ENCODE measurements around the gene SEC16B. TPM values are rescaled to one million over a fixed set of nuclear protein-coding genes. Genes with fewer than 3 reads are reported as not detected.

SEC16B gene
- total RNA-seq, 1 experiment from 2014 or later: 0.39 TPM

- CTCF ChIA-PET: interaction anchor here (0.6 kb wide), 1 partner anchor 57 kb away, joined by 3 read pairs; no protein-coding TSS in a partner anchor
These were observed 72.4 kb downstream of the SEC16B start for GRCh38 chr1:177897281-177897997.

More at GRCh38 chr1:177897281-177897997, 72.4 kb downstream of the SEC16B start:
- DNase-seq (ENCODE audit: low read depth, low spot score): no peak
- no peak overlapping the region for H3K27ac ChIP-seq (ENCODE audit: low read length)
- no peak overlapping the region for H3K4me3 ChIP-seq (ENCODE audit: low read depth in 2 of 2, low read length in 2 of 2)
- intact Hi-C loops (cut with micrococcal nuclease; ENCODE audit: unreplicated experiment) (no loop called here), in situ Hi-C loops (cut with HindIII; ENCODE audit: low pct_unique_long_range_greater_than_20kb, low sequenced_read_pairs) (no loop called here)
- no peak for ATAC-seq
- peaks cover 5% of the 10 kb centered on the region; the same call in 1 of the 2 replicates for H3K27me3 ChIP-seq (ENCODE audit: control insufficient read depth, insufficient read depth, low read length)
- no peaks in the 10 kb centered on the region for H3K9me3 ChIP-seq (ENCODE audit: control insufficient read depth, insufficient read depth, low read depth, low read length)
- POLR2A ChIA-PET: no interaction called here
- H3K36me3 ChIP-seq (ENCODE audit: control insufficient read depth, insufficient read depth, low read length): no peaks in the 10 kb centered on the region
- no TSS peak for BruUV-seq (replicated peaks)
- H3K4me1 ChIP-seq (ENCODE audit: control insufficient read depth, insufficient read depth, low read length): no peaks in the 10 kb centered on the region
- no peak for TF ChIP-seq SIN3A (IDR thresholded peaks at IDR 0.05; ENCODE audit: borderline replicate concordance, insufficient read depth, low read depth, low read length)
- no peak for TF ChIP-seq TCF7L2 (IDR thresholded peaks at IDR 0.05; ENCODE audit: low read depth, low read length)
- TF ChIP-seq POLR2AphosphoS5 (IDR thresholded peaks at IDR 0.05; ENCODE audit: low read depth, low read length): no peak
- TF ChIP-seq REST (IDR thresholded peaks at IDR 0.05; ENCODE audit: insufficient read depth in 1 of 2, low read depth in 2 of 2, low read length in 1 of 2): no peak
- TF ChIP-seq CTCF (IDR thresholded peaks at IDR 0.05): no peak

Other genes with a start within 250 kb of the SEC16B start
- gene RASAL2, start 124.0 kb upstream of the SEC16B start, total RNA-seq (2021; ENCODE audit: unreplicated experiment): 31.6 TPM

All from Panc1 (cell line).